Peyer's patch (tissue), 4 donors: ENCODE results near the gene NPRL2. TPM values are rescaled to one million over a fixed set of nuclear protein-coding genes. Genes with fewer than 3 reads are reported as not detected.
A peak's percentile ranks its signal among the peaks of the same experiment; 100 is the strongest.
"Not testable (repeated sequence)": the region's sequence is repeated elsewhere in the genome, so short reads cannot be mapped to it uniquely, and the experiment has no call there.

Experiments
- DNase-seq, 3 donors: peaks; one replicate each; pipeline ENCODE4 v3.0.0-alpha.2; 2017 to 2019
- H3K27ac ChIP-seq, 4 donors: fragments of 200-600 bp; sonication (generic); one replicate each; pipeline ENCODE4 v1.5.1; 2016 to 2019
- H3K27me3 ChIP-seq, 2 donors: fragments of 200-600 bp; sonication (generic); one replicate each; pipeline ENCODE4 v1.5.1; 2019
- H3K36me3 ChIP-seq, 3 donors: fragments of 200-600 bp; sonication (generic); one replicate each; pipeline ENCODE4 v1.5.1; 2016 to 2019
- H3K4me1 ChIP-seq, 4 donors: fragments of 200-600 bp; sonication (generic); one replicate each; pipeline ENCODE4 v1.5.1; 2016 to 2019
- H3K4me3 ChIP-seq, 4 donors: fragments of 200-600 bp; sonication (generic); 1 replicate in 3 of 4; 2 replicates in 1 of 4; pipeline ENCODE4 v1.5.1; 2016 to 2019; ENCODE audit warnings: mild to moderate bottlenecking in 1 of 4
- H3K9me3 ChIP-seq, 4 donors: fragments of 200-600 bp; sonication (generic); one replicate each; pipeline ENCODE4 v1.5.1; 2016 to 2019; ENCODE audit warnings: mild to moderate bottlenecking in 1 of 4
- POLR2A ChIP-seq, 2 donors: fragments of 450-650 bp; IDR thresholded peaks; one replicate each; pipeline ENCODE4 v1.5.1; 2017; ENCODE audit warnings: antibody characterized with exemption in 2 of 2, mild to moderate bottlenecking in 2 of 2, moderate library complexity in 2 of 2
- total RNA-seq, 4 donors: library from RNA; depleted of rRNA; stranded (reverse); fragments of >200 nt; gene quantifications; one replicate each; pipeline ENCODE4 v1.1.0, GENCODE V29; 2016
- TF ChIP-seq, protein P1 (sequence below), 6 experiments: fragments of 450-650 bp in 4 of 6; fragments of 200-600 bp in 2 of 6; sonication (generic) in 1 of 6; IDR thresholded peaks; one replicate each; pipeline ENCODE4 v1.5.1; 2017 to 2019; ENCODE audit warnings: antibody characterized with exemption in 6 of 6, mild to moderate bottlenecking in 3 of 6, moderate library complexity in 1 of 6

Gene NPRL2
- total RNA-seq, 4 donors from 2014 or later = 19.1 to 45.4 (median 28.3) TPM

DNA sequence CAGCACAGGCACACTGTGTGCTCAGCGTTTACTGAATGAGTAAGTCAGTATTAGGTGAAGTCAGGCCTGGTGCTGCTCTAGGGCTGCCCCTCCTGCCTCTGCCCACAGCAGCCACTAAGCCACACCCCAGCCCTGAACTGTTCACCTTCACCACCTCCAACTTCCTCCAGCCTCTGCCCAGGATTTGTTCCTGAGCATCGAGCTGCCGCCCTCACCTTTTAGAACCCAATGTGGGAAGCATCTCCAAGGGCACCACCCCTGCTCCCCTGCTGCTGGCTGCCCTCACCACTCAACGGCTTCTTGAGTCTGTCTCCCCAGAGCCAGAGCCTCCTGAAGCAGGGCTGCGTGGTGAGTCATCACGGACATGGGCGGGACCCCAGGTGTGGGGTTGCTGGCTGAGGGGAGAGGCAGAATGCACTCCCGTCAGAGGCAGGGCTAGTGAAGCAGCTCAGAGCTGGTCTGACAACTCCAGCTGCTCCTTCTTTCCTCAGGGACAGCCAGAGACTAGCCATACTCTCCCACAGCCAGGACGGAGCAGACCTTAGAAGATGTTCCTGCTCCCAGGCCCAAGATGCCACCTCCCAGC is 33.8 kb downstream of the NPRL2 start:
- peak overlapping the region in 1 of 4 donors; percentile 14 for H3K4me3 ChIP-seq
- no peaks in the 10 kb centered on the region for H3K9me3 ChIP-seq
- DNase-seq = peak in 2 of 3 donors; percentile 90 to 92
- H3K36me3 ChIP-seq = peaks cover 0 to 11% (median 0%) of the 10 kb centered on the region in 3 donors
- peaks cover 3 to 50% (median 17%) of the 10 kb centered on the region in 4 donors for H3K4me1 ChIP-seq
- H3K27me3 ChIP-seq = no peaks in the 10 kb centered on the region
- peak; percentile 52 to 66 for TF ChIP-seq POLR2A (IDR thresholded peaks at IDR 0.05)
- TF ChIP-seq, protein P1, sequence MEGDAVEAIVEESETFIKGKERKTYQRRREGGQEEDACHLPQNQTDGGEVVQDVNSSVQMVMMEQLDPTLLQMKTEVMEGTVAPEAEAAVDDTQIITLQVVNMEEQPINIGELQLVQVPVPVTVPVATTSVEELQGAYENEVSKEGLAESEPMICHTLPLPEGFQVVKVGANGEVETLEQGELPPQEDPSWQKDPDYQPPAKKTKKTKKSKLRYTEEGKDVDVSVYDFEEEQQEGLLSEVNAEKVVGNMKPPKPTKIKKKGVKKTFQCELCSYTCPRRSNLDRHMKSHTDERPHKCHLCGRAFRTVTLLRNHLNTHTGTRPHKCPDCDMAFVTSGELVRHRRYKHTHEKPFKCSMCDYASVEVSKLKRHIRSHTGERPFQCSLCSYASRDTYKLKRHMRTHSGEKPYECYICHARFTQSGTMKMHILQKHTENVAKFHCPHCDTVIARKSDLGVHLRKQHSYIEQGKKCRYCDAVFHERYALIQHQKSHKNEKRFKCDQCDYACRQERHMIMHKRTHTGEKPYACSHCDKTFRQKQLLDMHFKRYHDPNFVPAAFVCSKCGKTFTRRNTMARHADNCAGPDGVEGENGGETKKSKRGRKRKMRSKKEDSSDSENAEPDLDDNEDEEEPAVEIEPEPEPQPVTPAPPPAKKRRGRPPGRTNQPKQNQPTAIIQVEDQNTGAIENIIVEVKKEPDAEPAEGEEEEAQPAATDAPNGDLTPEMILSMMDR (IDR thresholded peaks at IDR 0.05) = no peak
- peak overlapping the region; percentile 52 to 93 (median 74) for H3K27ac ChIP-seq

DNA sequence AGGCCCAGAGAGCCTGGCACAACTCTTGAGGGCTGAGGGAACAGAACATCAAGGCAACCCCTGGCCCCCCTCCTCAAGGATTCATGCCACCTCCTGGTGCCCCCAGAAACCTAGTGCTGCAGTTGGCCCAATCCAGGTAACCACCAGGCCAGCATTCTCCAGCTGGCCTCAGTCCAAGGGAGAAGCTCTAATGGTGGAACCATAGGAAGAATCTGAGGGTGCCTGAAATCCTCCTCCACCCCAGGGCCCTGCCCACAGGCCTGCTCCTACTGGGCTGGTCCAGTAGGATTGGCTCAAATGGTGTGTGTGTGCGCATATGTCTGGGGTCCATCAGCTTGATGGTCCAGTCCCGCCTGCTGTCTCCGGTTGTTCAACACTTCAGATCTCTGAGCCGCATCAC is 35.8 kb downstream of the NPRL2 start:
- Histone ChIP-seq H3K27me3 (no peaks in the 10 kb centered on the region), H3K4me3 (no peak overlapping the region), H3K4me1 (peaks cover 3 to 42% (median 11%) of the 10 kb centered on the region in 4 donors), H3K9me3 (no peaks in the 10 kb centered on the region), H3K27ac (peak overlapping the region in 1 of 4 donors; percentile 5), H3K36me3 (peaks cover 0 to 11% (median 0%) of the 10 kb centered on the region in 3 donors)
- TF ChIP-seq POLR2A (IDR thresholded peaks at IDR 0.05) = no peak
- TF ChIP-seq, protein P1 (IDR thresholded peaks at IDR 0.05) = no peak
- DNase-seq = no peak

DNA sequence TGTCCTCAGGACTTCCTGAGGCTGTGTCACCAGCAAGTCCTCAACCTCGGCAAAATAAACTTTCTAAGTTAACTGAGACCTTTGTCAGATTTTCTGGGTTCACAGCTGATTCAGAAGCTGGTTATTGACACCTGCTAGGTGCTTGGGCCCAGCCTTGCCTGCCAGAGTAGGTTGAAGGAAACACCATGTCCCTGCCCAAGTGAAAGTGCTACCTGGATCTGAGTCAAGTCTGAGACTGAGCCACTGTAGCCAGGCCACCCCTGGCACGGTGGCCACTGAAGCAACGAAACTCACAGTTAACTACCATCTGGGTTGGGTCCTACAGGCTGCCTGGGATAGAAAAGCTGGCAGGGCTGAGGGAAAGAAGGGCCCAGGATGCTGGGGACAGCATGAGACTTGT is 36.2 kb downstream of the NPRL2 start:
- H3K9me3 ChIP-seq = no peaks in the 10 kb centered on the region
- no peak overlapping the region for H3K27ac ChIP-seq
- no peak for DNase-seq
- no peak overlapping the region for H3K4me3 ChIP-seq
- peaks cover 0 to 11% (median 0%) of the 10 kb centered on the region in 3 donors for H3K36me3 ChIP-seq
- no peaks in the 10 kb centered on the region for H3K27me3 ChIP-seq
- H3K4me1 ChIP-seq = peaks cover 3 to 38% (median 11%) of the 10 kb centered on the region in 4 donors
- no peak for TF ChIP-seq POLR2A (IDR thresholded peaks at IDR 0.05)
- TF ChIP-seq, protein P1 (IDR thresholded peaks at IDR 0.05) = no peak

DNA sequence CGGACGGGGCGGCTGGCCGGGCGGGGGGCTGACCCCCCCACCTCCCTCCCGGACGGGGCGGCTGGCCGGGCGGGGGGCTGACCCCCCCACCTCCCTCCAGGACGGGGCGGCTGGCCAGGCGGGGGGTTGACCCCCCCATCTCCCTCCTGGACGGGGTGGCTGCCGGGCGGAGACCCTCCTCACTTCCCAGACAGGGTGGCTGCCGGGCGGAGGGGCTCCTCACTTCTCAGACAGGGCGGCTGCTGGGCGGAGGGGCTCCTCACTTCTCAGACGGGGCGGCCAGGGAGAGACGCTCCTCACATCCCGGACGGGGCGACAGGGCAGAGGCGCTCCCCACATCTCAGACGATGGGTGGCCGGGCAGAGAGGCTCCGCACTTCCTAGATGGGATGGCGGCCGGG is 38.5 kb downstream of the NPRL2 start:
- Histone ChIP-seq H3K4me1 (peaks cover 1 to 15% (median 8%) of the 10 kb centered on the region in 4 donors), H3K27ac (peak overlapping the region in 2 of 4 donors; percentile 39 to 46), H3K4me3 (peak overlapping the region in 1 of 4 donors; percentile 17)
- H3K27me3 ChIP-seq, H3K36me3 ChIP-seq, DNase-seq, H3K9me3 ChIP-seq: not testable (repeated sequence)

DNA sequence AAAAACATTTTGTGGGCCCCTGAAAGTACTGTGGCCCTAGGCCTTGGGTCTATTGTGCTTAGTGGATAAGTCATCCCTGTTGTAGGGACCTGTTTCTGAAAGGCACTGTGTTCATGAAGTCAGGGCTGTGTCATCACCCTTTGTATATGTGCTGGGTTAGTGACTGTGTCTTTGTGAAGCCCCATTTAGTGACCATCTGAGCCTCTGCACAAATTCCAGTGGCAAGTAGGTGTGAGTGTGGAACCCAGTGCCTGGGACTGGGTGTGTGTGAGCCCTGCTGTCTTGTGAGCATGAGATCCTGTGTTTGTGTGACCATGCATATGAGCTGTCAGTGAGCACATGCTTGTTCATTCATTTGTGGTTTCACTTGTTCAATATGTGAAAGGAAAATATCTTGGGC is 46.0 kb downstream of the NPRL2 start:
- TF ChIP-seq POLR2A (IDR thresholded peaks at IDR 0.05) = no peak
- TF ChIP-seq, protein P1 (IDR thresholded peaks at IDR 0.05) = no peak
- Histone ChIP-seq H3K36me3 (no peaks in the 10 kb centered on the region), H3K4me1 (peaks cover 0 to 23% (median 0%) of the 10 kb centered on the region in 4 donors), H3K27ac (no peak overlapping the region), H3K9me3 (no peaks in the 10 kb centered on the region), H3K4me3 (no peak overlapping the region), H3K27me3 (no peaks in the 10 kb centered on the region)
- no peak for DNase-seq

DNA sequence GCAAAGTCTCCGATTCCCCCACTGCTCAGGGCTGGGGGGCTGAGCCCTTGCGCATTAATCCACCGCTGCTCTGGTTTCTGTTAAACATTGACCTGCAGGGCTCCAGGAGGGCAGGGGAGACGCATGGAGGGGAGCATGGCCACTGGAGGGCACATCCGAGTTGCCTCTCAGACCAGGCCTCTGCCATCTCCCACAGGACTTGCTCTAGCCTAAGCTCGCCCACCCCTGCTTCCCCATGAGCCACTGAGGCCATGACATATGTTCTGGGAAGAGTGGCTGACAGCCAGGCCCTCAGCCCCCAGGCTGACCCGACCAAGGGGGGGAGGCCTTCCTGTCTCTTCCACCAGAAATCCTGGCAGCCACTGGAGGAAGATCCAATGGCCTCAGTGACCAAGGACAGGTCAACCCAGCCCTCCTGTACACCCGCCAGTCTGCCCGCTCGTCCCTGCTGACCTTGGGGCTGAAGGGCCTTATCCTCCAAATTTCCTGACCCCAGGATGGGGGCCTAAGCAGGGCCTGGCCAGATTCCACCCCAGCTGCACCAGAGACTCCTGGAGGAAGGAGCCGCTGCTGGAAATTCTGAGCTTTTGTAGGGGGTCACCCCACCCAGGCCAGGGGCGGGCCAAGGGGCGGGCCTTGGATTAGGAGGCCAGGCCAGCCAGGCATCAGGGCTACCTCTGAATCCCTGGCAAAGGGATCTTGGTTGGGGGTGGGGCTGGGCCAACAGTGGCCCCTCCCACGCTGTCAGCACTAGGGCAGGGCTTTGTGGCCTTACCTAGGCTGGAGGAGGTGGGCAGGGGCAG is 47.4 kb downstream of the NPRL2 start, which contains the start of gene HYAL1:
HYAL1 (minus strand) TSS at position 562 of the 803 bp plus-strand sequence. CDS start 618 bp downstream, outside the sequence.
- H3K27me3 ChIP-seq = no peaks in the 10 kb centered on the region
- no peaks in the 10 kb centered on the region for H3K9me3 ChIP-seq
- H3K4me3 ChIP-seq = peak within 1 kb of the TSS in 2 of 4 donors; percentile 8 to 34
- H3K27ac ChIP-seq = peak within 1 kb of the TSS in 3 of 4 donors; percentile 4 to 61 (median 15)
- DNase-seq = peak in 2 of 3 donors; percentile 62 to 68
- TF ChIP-seq POLR2A (IDR thresholded peaks at IDR 0.05) = no peak
- TF ChIP-seq, protein P1 (IDR thresholded peaks at IDR 0.05) = peak in 1 of 6 experiments; percentile 10
- H3K36me3 ChIP-seq = no peaks in the 10 kb centered on the region
- peaks cover 3 to 31% (median 4%) of the 10 kb centered on the region in 4 donors for H3K4me1 ChIP-seq
